H1 (cell line): ENCODE data around the gene PRRC2A. TPM values are rescaled to one million over a fixed set of nuclear protein-coding genes. Genes with fewer than 3 reads are reported as not detected.

Source experiments
- CTCF ChIA-PET: fragments of 300-600 bp; sonication (Branson Sonifier 250); formaldehyde crosslinking; loops from one replicate; lab custom pipeline; 2021; ENCODE audit not compliant: partially characterized antibody; lab: Charles Lee
- POLR2A ChIA-PET: fragments of 300-600 bp; sonication (Branson Sonifier 250); formaldehyde crosslinking; loops from one replicate; lab custom pipeline; 2021; ENCODE audit warnings: inconsistent platforms; ENCODE audit not compliant: partially characterized antibody; lab: Charles Lee
- DNase-seq, 2 experiments: peaks; one replicate each; pipeline versions ENCODE4 v3.0.0 to v3.0.0-alpha.2; 2010 to 2022; ENCODE audit warnings: low spot score in 2 of 2, low read depth in 1 of 2, mixed read lengths in 1 of 2
- FAIRE-seq: peaks from 2 replicates; lab custom pipeline; 2011; peaks lifted over from hg19 to GRCh38; lab: Jason Lieb, UNC
- H2AFZ ChIP-seq: 2 replicates; pipeline ENCODE4 v1.8.1; 2012; ENCODE audit warnings: low read length, inconsistent platforms
- H2AK5ac ChIP-seq: 2 replicates; pipeline ENCODE4 v1.6.1; 2013; ENCODE audit warnings: low read depth, low read length
- H2BK120ac ChIP-seq: replicated peaks from 2 replicates; pipeline ENCODE3; 2013; ENCODE audit warnings: low read depth, low read length, inconsistent platforms
- H2BK12ac ChIP-seq: 2 replicates; pipeline ENCODE4 v1.6.1; 2013; ENCODE audit warnings: low read depth, low read length
- H2BK15ac ChIP-seq: 2 replicates; pipeline ENCODE4 v1.6.1; 2013; ENCODE audit warnings: low read length
- H2BK20ac ChIP-seq: 2 replicates; pipeline ENCODE4 v1.6.1; 2013; ENCODE audit warnings: low read length
- H2BK5ac ChIP-seq: 2 replicates; pipeline ENCODE4 v1.6.1; 2013; ENCODE audit warnings: low read depth, low read length
- H3K14ac ChIP-seq: 2 replicates; pipeline ENCODE4 v1.6.1; 2013; ENCODE audit warnings: inconsistent platforms; ENCODE audit not compliant: insufficient read length
- H3K18ac ChIP-seq: 2 replicates; pipeline ENCODE4 v1.6.1; 2013; ENCODE audit warnings: low read length; ENCODE audit errors: extremely low read depth
- H3K23ac ChIP-seq: 2 replicates; pipeline ENCODE4 v1.6.1; 2013; ENCODE audit warnings: inconsistent platforms; ENCODE audit not compliant: insufficient read length
- H3K23me2 ChIP-seq: 2 replicates; pipeline ENCODE4 v1.6.1; 2013; ENCODE audit warnings: low read depth, low read length
- H3K27ac ChIP-seq: 2 replicates; pipeline ENCODE4 v1.6.1; 2011; ENCODE audit warnings: low read depth, low read length, inconsistent platforms
- H3K27me3 ChIP-seq, 4 experiments: replicated peaks in 1 of 4; 1 replicate in 1 of 4; 2 replicates in 3 of 4; pipeline versions ENCODE4 v1.6.1 to v1.8.1; 2011 to 2013; ENCODE audit warnings: low read length in 3 of 4, mild to moderate bottlenecking in 3 of 4, inconsistent platforms in 2 of 4, mixed read lengths in 2 of 4, moderate library complexity in 1 of 4; ENCODE audit not compliant: control insufficient read depth in 3 of 4, insufficient read depth in 3 of 4; ENCODE audit errors: extremely low read depth in 1 of 4
- H3K36me3 ChIP-seq, 4 experiments: 2 replicates each; pipeline versions ENCODE4 v1.6.1 to v1.8.1; 2011 to 2013; ENCODE audit warnings: mild to moderate bottlenecking in 4 of 4, low read length in 3 of 4, moderate library complexity in 2 of 4, control low read depth in 1 of 4, inconsistent platforms in 1 of 4; ENCODE audit not compliant: insufficient read depth in 4 of 4, control insufficient read depth in 2 of 4
- H3K4ac ChIP-seq: replicated peaks from 2 replicates; pipeline ENCODE3; 2013; ENCODE audit warnings: low read length, low read depth, mixed read lengths, inconsistent platforms; ENCODE audit not compliant: insufficient read length
- H3K4me1 ChIP-seq, 4 experiments: replicated peaks in 1 of 4; 1 replicate in 1 of 4; 2 replicates in 3 of 4; pipeline versions ENCODE4 v1.6.1 to v1.8.1; 2011 to 2013; ENCODE audit warnings: low read length in 3 of 4, inconsistent platforms in 2 of 4, mixed read lengths in 1 of 4; ENCODE audit not compliant: insufficient read depth in 4 of 4, control insufficient read depth in 3 of 4
- H3K4me2 ChIP-seq, 2 experiments: 2 replicates each; pipeline versions ENCODE4 v1.6.1 to v1.8.1; 2011 to 2013; ENCODE audit warnings: low read depth in 2 of 2, low read length in 2 of 2, control low read depth in 1 of 2, inconsistent platforms in 1 of 2, mild to moderate bottlenecking in 1 of 2; ENCODE audit not compliant: insufficient read depth in 1 of 2
- H3K4me3 ChIP-seq, 4 experiments: fragments of 200-600, 300-600 bp in 1 of 4; sonication (generic), shearing (Covaris generic), sonication (Bioruptor Twin) in 1 of 4; 2 replicates each; pipeline versions ENCODE4 v1.5.1 to v1.8.1; 2011 to 2016; ENCODE audit warnings: low read length in 4 of 4, low read depth in 3 of 4, control low read depth in 2 of 4, inconsistent platforms in 2 of 4, mild to moderate bottlenecking in 2 of 4, mixed read lengths in 1 of 4, moderate library complexity in 1 of 4; ENCODE audit not compliant: insufficient read depth in 2 of 4; ENCODE audit errors: extremely low read depth in 1 of 4
- H3K56ac ChIP-seq: replicated peaks from 2 replicates; pipeline ENCODE3; 2013; ENCODE audit warnings: low read depth, mild to moderate bottlenecking, mixed read lengths, low read length, inconsistent platforms; ENCODE audit not compliant: insufficient read length
- H3K79me1 ChIP-seq: 2 replicates; pipeline ENCODE4 v1.6.1; 2013; ENCODE audit warnings: low read depth, low read length, control low read depth
- H3K79me2 ChIP-seq, 2 experiments: 2 replicates each; pipeline versions ENCODE4 v1.6.1 to v1.8.1; 2012 to 2013; ENCODE audit warnings: low read length in 2 of 2, mild to moderate bottlenecking in 2 of 2, inconsistent platforms in 1 of 2; ENCODE audit not compliant: insufficient read depth in 2 of 2, control insufficient read depth in 1 of 2
- H3K9ac ChIP-seq, 4 experiments: replicated peaks in 1 of 4; 1 replicate in 1 of 4; 2 replicates in 3 of 4; pipeline versions ENCODE4 v1.6.1 to v1.8.1; 2011 to 2013; ENCODE audit warnings: low read depth in 3 of 4, low read length in 3 of 4, control low read depth in 2 of 4, mild to moderate bottlenecking in 2 of 4, moderate library complexity in 2 of 4, inconsistent platforms in 1 of 4; ENCODE audit errors: extremely low read depth in 1 of 4
- H3K9me3 ChIP-seq, 2 experiments: 2 replicates each; pipeline versions ENCODE4 v1.6.1 to v1.8.1; 2012 to 2013; ENCODE audit warnings: mild to moderate bottlenecking in 2 of 2, moderate library complexity in 2 of 2, control low read depth in 1 of 2, inconsistent platforms in 1 of 2, low read depth in 1 of 2, low read length in 1 of 2, mixed read lengths in 1 of 2; ENCODE audit not compliant: insufficient read depth in 2 of 2
- H4K20me1 ChIP-seq, 2 experiments: replicated peaks in 1 of 2; 2 replicates each; pipeline versions ENCODE3 to v1.8.1; 2011 to 2013; ENCODE audit warnings: inconsistent platforms in 2 of 2, low read length in 2 of 2, mild to moderate bottlenecking in 1 of 2; ENCODE audit not compliant: insufficient read depth in 2 of 2, control insufficient read depth in 1 of 2
- H4K5ac ChIP-seq: 2 replicates; pipeline ENCODE4 v1.6.1; 2013; ENCODE audit warnings: low read length, low read depth, mixed read lengths, inconsistent platforms; ENCODE audit not compliant: insufficient read length
- H4K8ac ChIP-seq: 2 replicates; pipeline ENCODE4 v1.8.0; 2013; ENCODE audit warnings: mild to moderate bottlenecking, moderate library complexity, low read length, inconsistent platforms; ENCODE audit not compliant: insufficient read depth; ENCODE audit errors: extremely low read depth
- H4K91ac ChIP-seq: replicated peaks from 2 replicates; pipeline ENCODE3; 2013; ENCODE audit warnings: low read length, mixed read lengths, inconsistent platforms; ENCODE audit not compliant: insufficient read length
- EP300 ChIP-seq, 2 experiments: IDR thresholded peaks; 1 replicate in 1 of 2; 2 replicates in 1 of 2; pipeline ENCODE4 v1.6.1; 2011 to 2012; ENCODE audit warnings: low read depth in 2 of 2, low read length in 2 of 2, mild to moderate bottlenecking in 2 of 2, borderline replicate concordance in 1 of 2, inconsistent platforms in 1 of 2, moderate library complexity in 1 of 2
- POLR2A ChIP-seq, 2 experiments: IDR thresholded peaks; 1 replicate in 1 of 2; 2 replicates in 1 of 2; pipeline ENCODE4 v1.6.1; 2011; ENCODE audit warnings: low read depth in 2 of 2, low read length in 2 of 2, mild to moderate bottlenecking in 2 of 2; ENCODE audit errors: control extremely low read depth in 1 of 2
- POLR2AphosphoS5 ChIP-seq: IDR thresholded peaks from 2 replicates; pipeline ENCODE4 v1.6.1; 2011; ENCODE audit warnings: low read depth, low read length
- SAP30 ChIP-seq: fragments of 300-600 bp; sonication (generic); IDR thresholded peaks from 2 replicates; pipeline ENCODE4 v1.7.1; 2012; ENCODE audit warnings: low read length, moderate library complexity, mild to moderate bottlenecking, inconsistent platforms; ENCODE audit not compliant: insufficient read depth, insufficient replicate concordance
- SIN3A ChIP-seq, 2 experiments: IDR thresholded peaks in 1 of 2; conservative IDR thresholded peaks in 1 of 2; 2 replicates each; pipeline ENCODE4 v1.6.1; 2011 to 2012; ENCODE audit warnings: low read length in 2 of 2, improper control_type of control experiment in 1 of 2, low read depth in 1 of 2, mild to moderate bottlenecking in 1 of 2
- WGBS, 2 experiments: shearing (Covaris generic) in 1 of 2; methylation state at CpG; one replicate each; pipeline versions ENCODE4 v1.1.6 to v1.1.7; 2013 to 2015; ENCODE audit warnings: low lambda C conversion rate in 2 of 2, mixed read lengths in 2 of 2, inconsistent platforms in 1 of 2, low coverage in 1 of 2, missing lambda C conversion rate in 1 of 2; ENCODE audit not compliant: insufficient replicate concordance in 2 of 2, insufficient coverage in 1 of 2, insufficient read length in 1 of 2; ENCODE audit errors: extremely low coverage in 1 of 2, missing lambda C conversion rate in 1 of 2; 5-methylcytosine and 5-hydroxymethylcytosine counted together
- polyA plus RNA-seq, 7 experiments: library from polyadenylated mRNA; depleted of rRNA in 3 of 7; stranded (reverse) in 5 of 7; unstranded in 2 of 7; fragments of >200 nt in 5 of 7; fragments of 200-250 nt in 2 of 7; gene quantifications; 1 replicate in 5 of 7; 2 replicates in 1 of 7; 4 replicates in 1 of 7; pipeline versions ENCODE4 v1.2.1 to v1.2.3, GENCODE V29; 2011 to 2013; ENCODE audit warnings: missing spikeins in 2 of 7, mixed read lengths in 2 of 7
- total RNA-seq: library from RNA; stranded (reverse); fragmentation: NEBNext Ultra II Directional; extraction: Animal tissue kit (Norgen Biotek cat#: 25700); gene quantifications from 2 replicates; pipeline ENCODE4 v1.2.1, GENCODE V29; 2021

PRRC2A gene
- total and polyA plus RNA-seq, 2 of the 8 experiments (the other 6 are each of a cell fraction or from before 2014, with no cell fraction given) = 118 to 300 TPM

DNA sequence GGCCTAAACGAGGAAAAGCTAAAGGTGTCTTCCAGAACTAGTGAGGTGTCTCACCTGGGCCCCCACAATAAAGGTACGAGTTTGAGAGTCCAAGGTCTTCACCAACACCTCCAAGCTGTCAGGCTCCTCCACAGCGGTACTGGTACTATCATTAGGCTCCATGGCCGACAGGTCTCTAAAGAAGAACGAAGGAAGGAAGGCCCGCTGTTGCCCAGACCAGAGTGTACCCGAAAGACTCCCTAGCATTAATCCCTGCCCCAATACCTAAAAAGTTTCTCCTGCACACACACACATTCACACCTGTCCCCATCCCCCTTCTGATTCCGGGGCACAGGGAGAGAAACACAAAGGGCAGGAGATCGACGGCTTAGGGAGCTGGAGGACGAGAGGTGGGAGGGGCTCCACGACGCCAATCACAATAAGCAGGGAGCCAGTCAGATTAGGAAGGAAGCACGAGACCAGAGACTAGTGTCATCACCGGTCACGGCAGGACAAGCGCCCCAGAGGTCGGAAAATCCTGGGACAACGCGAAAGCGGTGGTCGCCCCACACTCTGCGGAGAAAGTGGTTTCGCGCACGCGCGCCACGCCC, 31.2 kb downstream of the PRRC2A start:
- Histone ChIP-seq H3K79me1 (peaks cover 4% of the 10 kb centered on the region), H3K14ac (no peak overlapping the region), H3K4me2 (peak overlapping the region; percentile 69 to 83), H3K56ac (peak overlapping the region; percentile 91), H3K9ac (peak overlapping the region; percentile 78 to 97 (median 92)), H2BK15ac (peak overlapping the region; percentile 77; the same call in 1 of the 2 replicates), H3K27ac (peak overlapping the region; percentile 99), H3K27me3 (no peaks in the 10 kb centered on the region), H4K20me1 (peaks cover 0 to 2% of the 10 kb centered on the region in 2 experiments), H2BK120ac (no peak overlapping the region), H3K36me3 (peaks cover 12 to 36% (median 21%) of the 10 kb centered on the region in 4 experiments), H3K4me1 (peaks cover 0 to 5% (median under 1%) of the 10 kb centered on the region in 4 experiments; a peak in 2 of 7 replicates), H3K18ac (no peak overlapping the region), H4K91ac (peak overlapping the region; percentile 94), H2AFZ (0 out of 2 replicates have a peak overlapping the region, but pooled peaks have one; percentile 23), H2BK12ac (no peak overlapping the region), H2AK5ac (peak overlapping the region; percentile 49; the same call in 1 of the 2 replicates), H3K4me3 (peak overlapping the region; percentile 82 to 94 (median 92)), H3K4ac (peak overlapping the region; percentile 85), H3K23me2 (peaks cover 8% of the 10 kb centered on the region), H3K23ac (no peak overlapping the region), H3K9me3 (no peaks in the 10 kb centered on the region), H4K5ac (peak overlapping the region; percentile 61), H2BK20ac (0 out of 2 replicates have a peak overlapping the region, but pooled peaks have one; percentile 56), H3K79me2 (peaks cover 4 to 34% of the 10 kb centered on the region in 2 experiments; a peak in 3 of 4 replicates), H4K8ac (peak overlapping the region; percentile 82), H2BK5ac (peak overlapping the region; percentile 100)
- WGBS, 2 experiments = 4% methylated on average over 29 of the region's 29 CpGs; no CpG with 5 or more reads in 1 of the 2 experiments
- FAIRE-seq = no peak
- ChIA-PET CTCF (interaction anchor here (0.7 to 5.2 kb wide), 21 partner anchors 9 to 466 kb away, joined by 3 to 38 read pairs (median 4); partner anchors contain the start of genes ATP6V1G2, C6orf47, CSNK2B and GPANK1), POLR2A (interaction anchor here (0.7 to 25.5 kb wide), 40 partner anchors 12 to 320 kb away, joined by 3 to 883 read pairs (median 5); partner anchors contain the start of genes AIF1, ATP6V1G2, C6orf47 and CLIC1)
- TF ChIP-seq POLR2AphosphoS5 (peak; percentile 35; the same call in 1 of the 2 replicates), POLR2A (IDR thresholded peaks at IDR 0.05; ENCODE audit: control extremely low read depth in 1 of 2, low read depth in 2 of 2, low read length in 2 of 2) (peak in 1 of 2 experiments; percentile 76; a peak in 1 of 3 replicates), EP300 (IDR thresholded peaks at IDR 0.05; ENCODE audit: borderline replicate concordance in 1 of 2, low read depth in 2 of 2, low read length in 2 of 2) (no peak), SIN3A (conservative IDR thresholded peaks at IDR 0.05 in 1 of 2, IDR thresholded peaks at IDR 0.05 in 1 of 2; ENCODE audit: low read depth in 1 of 2, low read length in 2 of 2) (peak in 1 of 2 experiments; percentile 64; a peak in 2 of 4 replicates), SAP30 (peak; percentile 95)
- DNase-seq = peak in 1 of 2 experiments; percentile 36
